A673 (cell line): ENCODE data around the gene AMBRA1. TPM values are rescaled to one million over a fixed set of nuclear protein-coding genes. Genes with fewer than 3 reads are reported as not detected.

Experiments used
- BruUV-seq: library from RNA; stranded (reverse); fragments of 400-500 nt; replicated peaks from 2 replicates; lab custom pipeline; 2021; lab: Mats Ljungman, UMichigan
- CTCF ChIA-PET: fragments of 300-600 bp; sonication (Branson Sonifier 250); formaldehyde crosslinking; loops from one replicate; lab custom pipeline; 2022; ENCODE audit warnings: antibody characterized with exemption; lab: Charles Lee
- POLR2A ChIA-PET: fragments of 300-600 bp; sonication (Branson Sonifier 250); formaldehyde crosslinking; loops from one replicate; lab custom pipeline; 2022; ENCODE audit warnings: antibody characterized with exemption; ENCODE audit not compliant: low non-redundant PET; lab: Charles Lee
- DNase-seq: peaks from one replicate; pipeline ENCODE4 v3.0.0-alpha.2; 2015; ENCODE audit warnings: low spot score
- H3K27ac ChIP-seq: fragments of 200-600 bp; sonication (generic); 2 replicates; pipeline ENCODE4 v1.5.1; 2016; ENCODE audit warnings: mixed run types, low read depth, mild to moderate bottlenecking, mixed read lengths, antibody characterized with exemption, low read length; ENCODE audit not compliant: poor library complexity, severe bottlenecking
- H3K27me3 ChIP-seq: fragments of 200-600 bp; sonication (generic); replicated peaks from 2 replicates; pipeline ENCODE4 v1.6.1; 2017; ENCODE audit warnings: mixed run types, low read depth, mild to moderate bottlenecking, mixed read lengths, antibody characterized with exemption, low read length; ENCODE audit not compliant: insufficient read depth, poor library complexity
- H3K36me3 ChIP-seq: fragments of 200-600 bp; sonication (generic); 2 replicates; pipeline ENCODE4 v1.6.1; 2016; ENCODE audit warnings: mixed run types, mild to moderate bottlenecking, mixed read lengths, antibody characterized with exemption, low read length; ENCODE audit not compliant: insufficient read depth, poor library complexity, severe bottlenecking
- H3K4me1 ChIP-seq: fragments of 200-600 bp; sonication (generic); 2 replicates; pipeline ENCODE4 v1.6.1; 2017; ENCODE audit warnings: mixed run types, mild to moderate bottlenecking, mixed read lengths, antibody characterized with exemption, low read length; ENCODE audit not compliant: insufficient read depth, poor library complexity, severe bottlenecking
- H3K4me3 ChIP-seq: fragments of 200-600 bp; sonication (generic); 2 replicates; pipeline ENCODE4 v1.5.1; 2016; ENCODE audit warnings: low read depth, mixed run types, mild to moderate bottlenecking, mixed read lengths, low read length; ENCODE audit not compliant: poor library complexity, severe bottlenecking
- H3K9me3 ChIP-seq: fragments of 200-600 bp; sonication (generic); 2 replicates; pipeline ENCODE4 v1.6.1; 2016; ENCODE audit warnings: mixed run types, low read depth, mild to moderate bottlenecking, mixed read lengths, antibody characterized with exemption, low read length; ENCODE audit not compliant: poor library complexity, severe bottlenecking
- EZH2 ChIP-seq: fragments of 200-600 bp; sonication (generic); IDR thresholded peaks from 2 replicates; pipeline ENCODE4 v1.6.1; 2017; ENCODE audit warnings: borderline replicate concordance, low read depth, mild to moderate bottlenecking, mixed read lengths, antibody characterized with exemption, low read length; ENCODE audit not compliant: poor library complexity, severe bottlenecking
- intact Hi-C: fragments of 100-400 bp; cut with micrococcal nuclease; formaldehyde crosslinking; loops from one replicate; pipeline ENCODE4 v1.10.0; 2022; ENCODE audit not compliant: unreplicated experiment
- total RNA-seq: library from RNA; stranded (reverse); gene quantifications from 2 replicates; pipeline ENCODE4 v1.2.3, GENCODE V29; 2021
- TF ChIP-seq, protein P1 (sequence below): fragments of 300-800, 200-600 bp; sonication (generic); conservative IDR thresholded peaks from 2 replicates; pipeline ENCODE4 v1.5.1; 2017; ENCODE audit warnings: low read depth, mild to moderate bottlenecking, antibody characterized with exemption, low read length, moderate library complexity, mixed read lengths

AMBRA1 gene
- total RNA-seq, 1 experiment from 2014 or later, result 78.1 TPM

DNA sequence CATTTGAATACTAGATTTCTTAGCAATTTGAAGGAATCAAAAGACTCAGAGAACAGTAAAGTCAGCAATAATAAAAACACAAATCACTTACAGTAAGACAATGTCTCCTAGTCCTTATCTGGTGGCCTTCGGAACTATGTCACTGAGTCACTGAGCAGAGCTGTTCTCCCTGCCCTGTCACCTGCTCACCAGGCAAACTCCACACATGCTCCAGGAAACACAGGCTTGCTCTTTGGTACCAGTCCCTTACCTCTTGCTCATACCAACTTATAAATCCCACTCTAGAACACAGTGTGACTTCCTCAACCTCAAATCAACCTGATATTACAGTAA lies 121.2 kb downstream of the AMBRA1 start:
- no peak overlapping the region for H3K27ac ChIP-seq
- BruUV-seq, result no TSS peak
- H3K36me3 ChIP-seq, result no peaks in the 10 kb centered on the region
- H3K4me1 ChIP-seq, result no peaks in the 10 kb centered on the region
- CTCF ChIA-PET, result no interaction called here
- H3K9me3 ChIP-seq, result no peaks in the 10 kb centered on the region
- intact Hi-C loops, result no loop called here
- no peak for TF ChIP-seq EZH2
- TF ChIP-seq, protein P1, sequence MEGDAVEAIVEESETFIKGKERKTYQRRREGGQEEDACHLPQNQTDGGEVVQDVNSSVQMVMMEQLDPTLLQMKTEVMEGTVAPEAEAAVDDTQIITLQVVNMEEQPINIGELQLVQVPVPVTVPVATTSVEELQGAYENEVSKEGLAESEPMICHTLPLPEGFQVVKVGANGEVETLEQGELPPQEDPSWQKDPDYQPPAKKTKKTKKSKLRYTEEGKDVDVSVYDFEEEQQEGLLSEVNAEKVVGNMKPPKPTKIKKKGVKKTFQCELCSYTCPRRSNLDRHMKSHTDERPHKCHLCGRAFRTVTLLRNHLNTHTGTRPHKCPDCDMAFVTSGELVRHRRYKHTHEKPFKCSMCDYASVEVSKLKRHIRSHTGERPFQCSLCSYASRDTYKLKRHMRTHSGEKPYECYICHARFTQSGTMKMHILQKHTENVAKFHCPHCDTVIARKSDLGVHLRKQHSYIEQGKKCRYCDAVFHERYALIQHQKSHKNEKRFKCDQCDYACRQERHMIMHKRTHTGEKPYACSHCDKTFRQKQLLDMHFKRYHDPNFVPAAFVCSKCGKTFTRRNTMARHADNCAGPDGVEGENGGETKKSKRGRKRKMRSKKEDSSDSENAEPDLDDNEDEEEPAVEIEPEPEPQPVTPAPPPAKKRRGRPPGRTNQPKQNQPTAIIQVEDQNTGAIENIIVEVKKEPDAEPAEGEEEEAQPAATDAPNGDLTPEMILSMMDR, result no peak
- POLR2A ChIA-PET, result no interaction called here
- no peaks in the 10 kb centered on the region for H3K27me3 ChIP-seq
- DNase-seq, result no peak
- no peak overlapping the region for H3K4me3 ChIP-seq

DNA sequence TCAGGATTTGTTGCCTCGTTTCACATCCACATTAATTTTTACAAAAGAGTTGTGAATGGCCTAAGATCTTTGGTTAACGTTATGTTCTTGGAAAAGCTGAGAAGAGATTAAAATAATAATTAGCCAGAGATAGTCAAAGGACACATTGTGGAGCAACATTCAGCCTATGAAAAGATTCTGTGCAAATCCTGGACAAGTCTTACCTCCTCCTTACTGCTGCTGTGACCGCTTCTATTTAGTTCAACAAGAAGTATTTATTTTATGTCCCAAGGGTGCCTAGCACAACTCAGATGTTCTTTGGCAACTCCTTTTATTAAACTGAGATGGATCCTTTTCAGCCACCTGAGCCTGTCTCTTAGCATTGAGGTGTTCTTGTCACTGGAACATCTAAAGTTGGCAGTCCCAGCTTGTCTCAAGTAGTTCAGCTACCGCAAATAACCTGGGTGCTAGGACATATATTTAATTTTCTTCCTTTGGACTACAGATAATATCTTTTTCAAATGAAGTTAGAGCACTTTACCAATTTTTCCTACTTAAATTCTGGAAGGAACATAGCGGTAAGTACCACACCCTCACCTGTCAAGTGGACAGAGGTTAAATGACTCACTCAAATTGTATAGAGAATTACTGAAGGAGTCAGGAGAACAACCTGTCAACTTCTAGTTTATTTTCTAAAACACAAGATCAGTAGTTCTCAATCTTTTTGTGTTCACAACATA lies 121.7 kb downstream of the AMBRA1 start:
- DNase-seq, result no peak
- intact Hi-C loops, result no loop called here
- H3K27me3 ChIP-seq, result no peaks in the 10 kb centered on the region
- POLR2A ChIA-PET, result no interaction called here
- BruUV-seq, result no TSS peak
- no peaks in the 10 kb centered on the region for H3K9me3 ChIP-seq
- H3K36me3 ChIP-seq, result no peaks in the 10 kb centered on the region
- H3K4me3 ChIP-seq, result no peak overlapping the region
- H3K27ac ChIP-seq, result no peak overlapping the region
- CTCF ChIA-PET, result no interaction called here
- TF ChIP-seq EZH2, result no peak
- TF ChIP-seq, protein P1, result no peak
- H3K4me1 ChIP-seq, result no peaks in the 10 kb centered on the region

DNA sequence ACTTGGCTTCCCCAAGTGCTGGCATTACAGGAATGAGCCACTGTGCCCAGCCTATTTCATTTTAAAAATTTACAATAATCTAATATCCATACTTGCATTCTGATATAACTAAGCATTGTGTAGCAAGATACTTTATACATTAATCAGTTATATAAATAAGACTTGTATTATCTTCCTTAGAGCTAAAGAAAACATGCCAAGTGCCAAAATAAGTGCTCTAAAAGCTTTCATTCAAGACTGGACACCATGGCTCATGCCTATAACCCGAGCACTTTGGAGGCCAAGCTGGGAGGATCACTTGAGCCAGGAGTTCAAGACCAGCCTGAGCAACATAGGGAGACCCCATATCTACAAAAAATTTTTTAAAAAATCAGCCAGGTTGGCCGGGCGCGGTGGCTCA lies 123.9 kb downstream of the AMBRA1 start:
- no peaks in the 10 kb centered on the region for H3K9me3 ChIP-seq
- BruUV-seq, result no TSS peak
- no peak overlapping the region for H3K27ac ChIP-seq
- ChIA-PET CTCF (no interaction called here), POLR2A (no interaction called here)
- intact Hi-C loops, result no loop called here
- TF ChIP-seq EZH2, result no peak
- TF ChIP-seq, protein P1, result no peak
- H3K4me3 ChIP-seq, result no peak overlapping the region
- no peak for DNase-seq
- no peaks in the 10 kb centered on the region for H3K36me3 ChIP-seq
- H3K27me3 ChIP-seq, result no peaks in the 10 kb centered on the region
- no peaks in the 10 kb centered on the region for H3K4me1 ChIP-seq
